ENCODE results near the gene SNX9. TPM values are rescaled to one million over a fixed set of nuclear protein-coding genes. Genes with fewer than 3 reads are reported as not detected.
"Not testable (repeated sequence)": the region's sequence is repeated elsewhere in the genome, so short reads cannot be mapped to it uniquely, and the experiment has no call there.

The SNX9 gene
- total RNA-seq, 1 donor from 2014 or later: 68.6 TPM

DNA sequence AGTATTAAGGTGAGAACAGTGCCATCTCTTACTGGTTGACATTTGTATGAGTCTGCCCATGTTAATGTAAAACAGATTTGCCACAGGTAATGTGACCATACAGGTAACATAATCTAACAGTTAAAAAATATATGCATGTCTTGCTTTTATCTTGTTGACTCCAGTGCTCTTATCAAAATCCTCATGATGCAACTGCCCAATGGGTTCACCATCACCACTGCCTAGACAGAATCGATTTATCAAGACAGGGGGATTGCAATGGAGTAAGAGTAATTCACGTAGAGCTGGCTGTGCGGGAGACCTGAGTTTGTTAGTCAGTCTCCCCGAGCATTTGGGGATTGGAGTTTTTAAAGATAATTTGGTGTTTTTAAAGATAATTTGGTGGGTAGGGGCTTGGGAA is 19.2 kb downstream of the SNX9 start:
- TF ChIP-seq, protein P1, sequence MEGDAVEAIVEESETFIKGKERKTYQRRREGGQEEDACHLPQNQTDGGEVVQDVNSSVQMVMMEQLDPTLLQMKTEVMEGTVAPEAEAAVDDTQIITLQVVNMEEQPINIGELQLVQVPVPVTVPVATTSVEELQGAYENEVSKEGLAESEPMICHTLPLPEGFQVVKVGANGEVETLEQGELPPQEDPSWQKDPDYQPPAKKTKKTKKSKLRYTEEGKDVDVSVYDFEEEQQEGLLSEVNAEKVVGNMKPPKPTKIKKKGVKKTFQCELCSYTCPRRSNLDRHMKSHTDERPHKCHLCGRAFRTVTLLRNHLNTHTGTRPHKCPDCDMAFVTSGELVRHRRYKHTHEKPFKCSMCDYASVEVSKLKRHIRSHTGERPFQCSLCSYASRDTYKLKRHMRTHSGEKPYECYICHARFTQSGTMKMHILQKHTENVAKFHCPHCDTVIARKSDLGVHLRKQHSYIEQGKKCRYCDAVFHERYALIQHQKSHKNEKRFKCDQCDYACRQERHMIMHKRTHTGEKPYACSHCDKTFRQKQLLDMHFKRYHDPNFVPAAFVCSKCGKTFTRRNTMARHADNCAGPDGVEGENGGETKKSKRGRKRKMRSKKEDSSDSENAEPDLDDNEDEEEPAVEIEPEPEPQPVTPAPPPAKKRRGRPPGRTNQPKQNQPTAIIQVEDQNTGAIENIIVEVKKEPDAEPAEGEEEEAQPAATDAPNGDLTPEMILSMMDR (IDR thresholded peaks at IDR 0.05; ENCODE audit: unreplicated experiment): no peak
- Mint-ChIP-seq H3K4me3 (ENCODE audit: unreplicated experiment) (no peak overlapping the region), H3K27me3 (ENCODE audit: unreplicated experiment) (peaks cover 2% of the 10 kb centered on the region), H3K4me1 (ENCODE audit: unreplicated experiment) (peaks cover 56% of the 10 kb centered on the region), H3K36me3 (ENCODE audit: low read depth, unreplicated experiment) (peaks cover 10% of the 10 kb centered on the region), H3K9me3 (ENCODE audit: unreplicated experiment) (no peaks in the 10 kb centered on the region), H3K27ac (ENCODE audit: unreplicated experiment) (no peak overlapping the region)
- no peak for DNase-seq (ENCODE audit: low spot score)

DNA sequence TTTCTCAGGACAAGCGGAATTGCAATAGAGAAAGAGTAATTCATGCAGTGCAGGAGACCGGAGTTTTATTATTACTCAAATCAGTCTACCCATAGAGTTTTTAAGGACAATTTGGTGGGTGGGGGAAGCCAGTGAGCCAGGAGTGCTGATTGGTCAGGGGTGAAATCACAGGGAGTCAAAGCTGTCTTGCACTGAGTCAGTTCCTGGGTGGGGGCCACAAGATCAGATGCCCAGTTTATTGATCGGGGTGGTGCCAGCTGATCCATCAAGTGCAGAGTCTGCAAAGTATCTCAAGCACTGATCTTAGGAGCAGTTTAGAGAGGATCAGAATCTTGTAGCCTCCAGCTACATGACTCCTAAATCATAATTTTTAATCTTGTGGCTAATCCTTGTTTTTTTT is 21.1 kb downstream of the SNX9 start:
- H3K27me3 Mint-ChIP-seq (ENCODE audit: unreplicated experiment); H3K4me3 Mint-ChIP-seq (ENCODE audit: unreplicated experiment); H3K36me3 Mint-ChIP-seq (ENCODE audit: low read depth, unreplicated experiment); DNase-seq (ENCODE audit: low spot score); H3K9me3 Mint-ChIP-seq (ENCODE audit: unreplicated experiment): not testable (repeated sequence)
- Mint-ChIP-seq H3K27ac (ENCODE audit: unreplicated experiment) (peak overlapping the region; percentile 30), H3K4me1 (ENCODE audit: unreplicated experiment) (peaks cover 62% of the 10 kb centered on the region)

DNA sequence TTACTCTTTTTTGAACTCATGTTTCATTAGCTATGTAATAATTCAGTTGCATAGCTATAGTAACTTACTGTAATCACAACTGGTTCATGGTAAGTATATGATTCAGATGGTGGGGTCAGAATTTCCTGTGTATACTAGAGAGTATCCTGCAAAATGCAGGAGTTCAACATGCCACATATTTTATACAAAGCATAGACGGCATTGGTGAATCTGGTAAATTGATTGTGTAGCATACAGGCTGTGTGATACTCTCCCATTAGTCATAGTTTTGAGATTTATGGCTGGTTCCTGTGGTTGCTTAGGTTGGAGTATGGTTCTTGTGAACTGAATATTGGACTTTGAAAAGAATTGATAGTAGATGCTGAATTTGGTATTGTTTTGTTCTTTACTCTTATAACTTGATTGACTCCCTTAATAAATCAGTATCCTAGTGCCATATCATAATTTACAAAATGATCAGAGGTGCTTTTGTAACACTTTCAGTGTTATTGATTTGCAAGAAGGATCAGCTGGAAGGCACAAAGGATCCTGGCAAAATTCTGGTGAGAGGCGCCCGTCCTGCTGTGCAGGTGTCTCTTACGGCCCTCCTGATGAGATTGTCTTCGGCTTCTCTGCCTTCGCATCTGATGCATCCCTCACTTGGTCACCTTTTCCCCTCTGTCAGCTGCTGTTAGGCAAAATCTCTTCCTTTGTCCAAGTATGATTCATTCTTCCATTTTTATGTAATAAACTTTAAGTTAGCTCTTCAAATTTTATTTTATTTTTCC is 22.6 kb downstream of the SNX9 start:
- no peaks in the 10 kb centered on the region for H3K9me3 Mint-ChIP-seq (ENCODE audit: unreplicated experiment)
- H3K4me1 Mint-ChIP-seq (ENCODE audit: unreplicated experiment): peaks cover 63% of the 10 kb centered on the region
- H3K36me3 Mint-ChIP-seq (ENCODE audit: low read depth, unreplicated experiment): peaks cover 10% of the 10 kb centered on the region
- no peak for DNase-seq (ENCODE audit: low spot score)
- no peak overlapping the region for H3K27ac Mint-ChIP-seq (ENCODE audit: unreplicated experiment)
- H3K4me3 Mint-ChIP-seq (ENCODE audit: unreplicated experiment): no peak overlapping the region
- H3K27me3 Mint-ChIP-seq (ENCODE audit: unreplicated experiment): peaks cover 6% of the 10 kb centered on the region
- TF ChIP-seq, protein P1 (IDR thresholded peaks at IDR 0.05; ENCODE audit: unreplicated experiment): no peak

DNA sequence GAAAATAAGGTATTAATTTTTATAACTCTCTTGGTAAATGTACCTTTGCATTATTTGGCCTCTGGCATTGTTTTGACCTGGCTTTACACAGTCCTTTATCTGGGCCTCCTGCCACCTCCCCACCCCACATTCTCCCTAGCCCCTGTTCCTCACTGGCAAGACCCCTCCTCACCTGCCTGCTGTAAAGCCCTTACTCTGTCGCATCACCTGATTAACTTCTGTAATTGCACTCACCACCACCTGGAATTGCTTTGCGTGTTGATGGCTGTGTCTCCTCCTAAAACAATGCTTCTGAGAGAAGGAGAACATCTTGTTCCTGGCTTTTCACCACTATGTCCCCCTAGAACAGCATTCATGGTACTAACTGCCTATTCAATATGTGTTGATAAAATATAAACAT is 24.8 kb downstream of the SNX9 start:
- peaks cover 6% of the 10 kb centered on the region for H3K27me3 Mint-ChIP-seq (ENCODE audit: unreplicated experiment)
- H3K4me3 Mint-ChIP-seq (ENCODE audit: unreplicated experiment): no peak overlapping the region
- H3K36me3 Mint-ChIP-seq (ENCODE audit: low read depth, unreplicated experiment): peaks cover 15% of the 10 kb centered on the region
- DNase-seq (ENCODE audit: low spot score): no peak
- TF ChIP-seq, protein P1 (IDR thresholded peaks at IDR 0.05; ENCODE audit: unreplicated experiment): no peak
- H3K9me3 Mint-ChIP-seq (ENCODE audit: unreplicated experiment): no peaks in the 10 kb centered on the region
- no peak overlapping the region for H3K27ac Mint-ChIP-seq (ENCODE audit: unreplicated experiment)
- H3K4me1 Mint-ChIP-seq (ENCODE audit: unreplicated experiment): peaks cover 53% of the 10 kb centered on the region

DNA sequence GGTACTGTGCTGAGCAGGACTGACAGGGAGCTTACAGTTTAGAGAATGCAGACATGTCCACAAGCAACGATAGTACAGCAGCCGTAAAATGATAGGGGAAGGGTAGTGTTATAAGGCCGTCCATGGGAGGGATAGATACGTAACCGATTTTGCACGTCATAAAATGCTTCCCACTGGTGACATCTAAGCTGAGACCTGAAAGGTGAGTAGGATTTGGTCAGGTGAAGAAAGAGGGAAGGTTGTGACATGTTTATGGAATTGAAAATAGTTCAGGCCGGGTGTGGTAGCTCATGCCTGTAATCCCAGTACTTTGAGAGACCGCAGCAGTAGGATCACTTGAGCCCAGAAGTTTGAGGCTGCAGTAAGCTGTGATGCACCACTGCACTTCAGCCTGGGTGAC is 25.6 kb downstream of the SNX9 start:
- peaks cover 58% of the 10 kb centered on the region for H3K4me1 Mint-ChIP-seq (ENCODE audit: unreplicated experiment)
- no peak overlapping the region for H3K4me3 Mint-ChIP-seq (ENCODE audit: unreplicated experiment)
- H3K9me3 Mint-ChIP-seq (ENCODE audit: unreplicated experiment): no peaks in the 10 kb centered on the region
- TF ChIP-seq, protein P1 (IDR thresholded peaks at IDR 0.05; ENCODE audit: unreplicated experiment): no peak
- H3K27ac Mint-ChIP-seq (ENCODE audit: unreplicated experiment): peak overlapping the region; percentile 57
- no peak for DNase-seq (ENCODE audit: low spot score)
- H3K36me3 Mint-ChIP-seq (ENCODE audit: low read depth, unreplicated experiment): peaks cover 22% of the 10 kb centered on the region
- peaks cover 6% of the 10 kb centered on the region for H3K27me3 Mint-ChIP-seq (ENCODE audit: unreplicated experiment)

All from endothelial cell (in vitro differentiated cells).